HepG2 (cell line): ENCODE results near the gene MCM8. TPM values are rescaled to one million over a fixed set of nuclear protein-coding genes. Genes with fewer than 3 reads are reported as not detected.

ENCODE experiments used
- ATAC-seq: fragments of 200-7000 bp; cut with Tn5 transposase; 3 replicates; pipeline ENCODE4 v1.9.1; 2020; ENCODE audit warnings: mild to moderate bottlenecking, moderate library complexity
- BruUV-seq: library from RNA; stranded (reverse); fragments of 400-500 nt; replicated peaks from 2 replicates; lab custom pipeline; 2021; lab: Mats Ljungman, UMichigan
- CTCF ChIA-PET: fragments of 300-600 bp; formaldehyde crosslinking; extraction: SDS; loops from one replicate; lab custom pipeline; 2021; ENCODE audit warnings: low total read pairs, inconsistent platforms, low intra/inter-chr PET ratio; lab: Yijun Ruan, JAX
- POLR2A ChIA-PET: fragments of 350-600 bp; sonication (Branson Sonifier 250); formaldehyde crosslinking; loops from one replicate; lab custom pipeline; 2020; ENCODE audit warnings: antibody characterized with exemption, inconsistent platforms; lab: Yijun Ruan, JAX
- DNase-seq: peaks from one replicate; pipeline ENCODE4 v3.0.0-alpha.2; 2015; ENCODE audit warnings: low spot score
- FAIRE-seq: peaks from 3 replicates; lab custom pipeline; 2011; peaks lifted over from hg19 to GRCh38; lab: Jason Lieb, UNC
- H2AFZ ChIP-seq: one replicate; pipeline ENCODE4 v1.6.1; 2011; ENCODE audit warnings: low read length, inconsistent platforms
- H3K27ac ChIP-seq: fragments of 300-600 bp; 3 replicates; pipeline ENCODE4 v1.8.0; 2011; ENCODE audit warnings: mixed run types, mild to moderate bottlenecking, mixed read lengths, low read length, inconsistent platforms; ENCODE audit not compliant: insufficient read depth; ENCODE audit errors: extremely low read length
- H3K27me3 ChIP-seq, 2 experiments: fragments of 200-600 bp in 1 of 2; 2 replicates in 1 of 2; 3 replicates in 1 of 2; pipeline versions ENCODE4 v1.6.0 to v1.8.0; 2011; ENCODE audit warnings: low read length in 2 of 2, mild to moderate bottlenecking in 2 of 2, moderate library complexity in 2 of 2, inconsistent platforms in 1 of 2; ENCODE audit not compliant: insufficient read depth in 2 of 2, control insufficient read depth in 1 of 2
- H3K36me3 ChIP-seq, 2 experiments: fragments of 200-600 bp in 1 of 2; replicated peaks in 1 of 2; 2 replicates in 1 of 2; 3 replicates in 1 of 2; pipeline versions ENCODE4 v1.5.1 to v1.8.0; 2011; ENCODE audit warnings: low read length in 2 of 2, inconsistent platforms in 1 of 2; ENCODE audit not compliant: insufficient read depth in 2 of 2, control insufficient read depth in 1 of 2
- H3K4me1 ChIP-seq: 2 replicates; pipeline ENCODE4 v1.5.1; 2012; ENCODE audit warnings: low read length, inconsistent platforms; ENCODE audit not compliant: insufficient read depth
- H3K4me2 ChIP-seq: 2 replicates; pipeline ENCODE4 v1.6.0; 2011; ENCODE audit warnings: low read depth, low read length, inconsistent platforms
- H3K4me3 ChIP-seq, 3 experiments: fragments of 200-600 bp in 1 of 3; sonication (generic), shearing (Covaris generic) in 1 of 3; replicated peaks in 1 of 3; 2 replicates each; pipeline ENCODE4 v1.5.1; 2011 to 2016; ENCODE audit warnings: low read length in 3 of 3, inconsistent platforms in 2 of 3, low read depth in 2 of 3, mild to moderate bottlenecking in 2 of 3, control low read depth in 1 of 3, mixed read lengths in 1 of 3; ENCODE audit not compliant: insufficient read depth in 1 of 3
- H3K79me2 ChIP-seq: one replicate; pipeline ENCODE4 v1.6.1; 2011; ENCODE audit warnings: low read length, inconsistent platforms; ENCODE audit not compliant: insufficient read depth
- H3K9ac ChIP-seq: 2 replicates; pipeline ENCODE4 v1.6.0; 2011; ENCODE audit warnings: mild to moderate bottlenecking, low read depth, low read length, inconsistent platforms; ENCODE audit not compliant: insufficient read depth
- H3K9me3 ChIP-seq: 2 replicates; pipeline ENCODE4 v1.5.1; 2012; ENCODE audit warnings: mild to moderate bottlenecking, low read length
- H4K20me1 ChIP-seq: 2 replicates; pipeline ENCODE4 v1.6.0; 2011; ENCODE audit warnings: inconsistent platforms, mild to moderate bottlenecking, low read length, moderate library complexity; ENCODE audit not compliant: insufficient read depth
- CREB3 ChIP-seq: sonication (generic); formaldehyde crosslinking; IDR thresholded peaks from 2 replicates; pipeline ENCODE4 v1.5.0; 2020; ENCODE audit warnings: missing genetic modification reagents
- GATAD2A ChIP-seq: IDR thresholded peaks from 2 replicates; pipeline ENCODE4 v1.6.1; 2016
- GPN1 ChIP-seq: sonication (generic); formaldehyde crosslinking; IDR thresholded peaks from 2 replicates; pipeline ENCODE4 v1.5.1; 2020; ENCODE audit warnings: missing genetic modification reagents, borderline replicate concordance
- HMGA1 ChIP-seq: sonication (generic); formaldehyde crosslinking; conservative IDR thresholded peaks from 2 replicates; pipeline ENCODE4 v1.4.0; 2020; ENCODE audit warnings: missing genetic modification reagents
- KLF12 ChIP-seq: sonication (generic); formaldehyde crosslinking; IDR thresholded peaks from 2 replicates; pipeline ENCODE4 v1.4.0; 2020; ENCODE audit warnings: missing genetic modification reagents, borderline replicate concordance
- NFE2L1 ChIP-seq: sonication (generic); formaldehyde crosslinking; IDR thresholded peaks from 2 replicates; pipeline ENCODE4 v1.4.0; 2020; ENCODE audit warnings: missing genetic modification reagents, mild to moderate bottlenecking, borderline replicate concordance
- NFYC ChIP-seq: IDR thresholded peaks from 2 replicates; pipeline ENCODE4 v1.6.1; 2016; ENCODE audit warnings: missing genetic modification reagents, missing compliant biosample characterization
- PTBP1 ChIP-seq: fragments of 200-400 bp; formaldehyde crosslinking; IDR thresholded peaks from 2 replicates; pipeline ENCODE4 v1.6.1; 2018; ENCODE audit warnings: low read length, low read depth; ENCODE audit not compliant: poor library complexity, severe bottlenecking
- SCMH1 ChIP-seq: sonication (generic); formaldehyde crosslinking; IDR thresholded peaks from 2 replicates; pipeline ENCODE4 v1.9.0; 2021; ENCODE audit warnings: missing genetic modification reagents, mild to moderate bottlenecking, borderline replicate concordance
- SIN3B ChIP-seq: fragments of 150-350 bp; IDR thresholded peaks from 2 replicates; pipeline ENCODE4 v1.6.1; 2014; ENCODE audit warnings: low read length
- SIX4 ChIP-seq: sonication (generic); formaldehyde crosslinking; IDR thresholded peaks from 2 replicates; pipeline ENCODE4 v1.4.0; 2020; ENCODE audit warnings: missing genetic modification reagents
- ZBTB46 ChIP-seq: sonication (generic); formaldehyde crosslinking; IDR thresholded peaks from 2 replicates; pipeline ENCODE4 v1.4.0; 2020; ENCODE audit warnings: mild to moderate bottlenecking, missing genetic modification reagents, borderline replicate concordance
- ZNF101 ChIP-seq: sonication (generic); formaldehyde crosslinking; IDR thresholded peaks from 2 replicates; pipeline ENCODE4 v1.4.0; 2020; ENCODE audit warnings: mild to moderate bottlenecking, low read depth, missing genetic modification reagents, borderline replicate concordance
- ZNF563 ChIP-seq: sonication (generic); formaldehyde crosslinking; IDR thresholded peaks from 2 replicates; pipeline ENCODE4 v1.8.0; 2022; ENCODE audit warnings: mild to moderate bottlenecking, moderate library complexity, missing genetic modification reagents
- WGBS: methylation state at CpG from one replicate; pipeline ENCODE4 v1.1.6; 2017; ENCODE audit warnings: low lambda C conversion rate; 5-methylcytosine and 5-hydroxymethylcytosine counted together
- in situ Hi-C: cut with HindIII; loops from 2 replicates; pipeline ENCODE4 v1.10.0; 2017; ENCODE audit warnings: low pct_unique_long_range_greater_than_20kb; ENCODE audit not compliant: extremely low pct_ligation_motif_present
- intact Hi-C: fragments of 100-400 bp; cut with micrococcal nuclease; formaldehyde crosslinking; loops from one replicate; pipeline ENCODE4 v1.10.0; 2022; ENCODE audit not compliant: unreplicated experiment
- polyA plus RNA-seq, 8 experiments: library from polyadenylated mRNA; depleted of rRNA in 3 of 8; stranded (reverse) in 7 of 8; unstranded in 1 of 8; fragments of >200 nt; fragmentation: Illumina TruSeq in 4 of 8; extraction: Trizol in 4 of 8; gene quantifications; 2 replicates each; pipeline versions ENCODE4 v1.2.1 to v1.2.3, GENCODE V29; 2011 to 2016; ENCODE audit warnings: low read depth in 4 of 8, missing spikeins in 1 of 8, mixed read lengths in 1 of 8; ENCODE audit not compliant: insufficient read depth in 1 of 8
- total RNA-seq, 5 experiments: library from RNA; depleted of rRNA; stranded (reverse); fragments of >200 nt; fragmentation: Illumina TruSeq; extraction: Trizol; gene quantifications; 2 replicates each; pipeline ENCODE4 v1.2.3, GENCODE V29; 2016; ENCODE audit warnings: low read depth in 1 of 5
- TF ChIP-seq, protein P1 (sequence below): sonication (generic); formaldehyde crosslinking; IDR thresholded peaks from 2 replicates; pipeline ENCODE4 v1.5.0; 2020; ENCODE audit warnings: missing genetic modification reagents, mild to moderate bottlenecking, borderline replicate concordance

The MCM8 gene
- total and polyA plus RNA-seq, 2 of the 13 experiments (the other 11 are each of a cell fraction or from before 2014, with no cell fraction given), result 11.5 to 59.3 TPM

- Histone ChIP-seq H3K4me3 (no peak overlapping the region), H3K9ac (no peak overlapping the region), H3K79me2 (no peaks in the 10 kb centered on the region), H2AFZ (no peak overlapping the region), H3K27ac (no peak overlapping the region), H4K20me1 (no peaks in the 10 kb centered on the region)
- CTCF ChIA-PET, result no interaction called here
- in situ Hi-C loops, result no loop called here
- BruUV-seq, result no TSS peak
- no peak for FAIRE-seq
- no peak for TF ChIP-seq ZBTB46
- TF ChIP-seq NFE2L1 (CRISPR knock-in tag), result no peak
- TF ChIP-seq SIN3B, result no peak
- TF ChIP-seq, protein P1, sequence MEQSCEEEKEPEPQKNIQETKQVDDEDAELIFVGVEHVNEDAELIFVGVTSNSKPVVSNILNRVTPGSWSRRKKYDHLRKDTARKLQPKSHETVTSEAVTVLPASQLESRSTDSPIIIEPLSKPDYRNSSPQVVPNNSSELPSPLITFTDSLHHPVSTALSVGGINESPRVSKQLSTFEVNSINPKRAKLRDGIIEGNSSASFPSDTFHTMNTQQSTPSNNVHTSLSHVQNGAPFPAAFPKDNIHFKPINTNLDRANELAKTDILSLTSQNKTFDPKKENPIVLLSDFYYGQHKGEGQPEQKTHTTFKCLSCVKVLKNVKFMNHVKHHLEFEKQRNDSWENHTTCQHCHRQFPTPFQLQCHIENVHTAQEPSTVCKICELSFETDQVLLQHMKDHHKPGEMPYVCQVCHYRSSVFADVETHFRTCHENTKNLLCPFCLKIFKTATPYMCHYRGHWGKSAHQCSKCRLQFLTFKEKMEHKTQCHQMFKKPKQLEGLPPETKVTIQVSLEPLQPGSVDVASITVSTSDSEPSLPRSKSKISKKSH (CRISPR knock-in tag), result no peak
- TF ChIP-seq GPN1, result no peak
- TF ChIP-seq PTBP1, result no peak
- no peak for TF ChIP-seq KLF12
- TF ChIP-seq SCMH1, result no peak
- TF ChIP-seq SIX4, result no peak
- TF ChIP-seq GATAD2A (CRISPR knock-in tag), result no peak
- no peak for TF ChIP-seq ZNF101 (CRISPR knock-in tag)
- TF ChIP-seq NFYC (CRISPR knock-in tag), result no peak
- TF ChIP-seq ZNF563 (CRISPR knock-in tag), result no peak
- TF ChIP-seq HMGA1 (CRISPR knock-in tag), result no peak
- TF ChIP-seq CREB3, result no peak
- TF ChIP-seq, all 625 proteins: peak for 0
- POLR2A ChIA-PET, result no interaction called here
- Histone ChIP-seq H3K27me3 (peaks cover 0 to 29% of the 10 kb centered on the region in 2 experiments; a peak in 3 of 5 replicates), H3K4me2 (no peak overlapping the region), H3K36me3 (no peaks in the 10 kb centered on the region), H3K4me1 (no peaks in the 10 kb centered on the region), H3K9me3 (no peaks in the 10 kb centered on the region)
- intact Hi-C loops, result no loop called here
- DNase-seq (no peak), ATAC-seq (no peak)
- 36% methylated on average over 3 of the region's 3 CpGs for WGBS
Observed at GRCh38 chr20:5925551-5925950, 24.9 kb upstream of the MCM8 start.
